Uterus (tissue), 4 donors: ENCODE results near the gene CTLA4. TPM values are rescaled to one million over a fixed set of nuclear protein-coding genes. Genes with fewer than 3 reads are reported as not detected.
A peak's percentile ranks its signal among the peaks of the same experiment; 100 is the strongest.

Experiments used
- DNase-seq, 2 donors: peaks; one replicate each; pipeline ENCODE4 v3.0.0-alpha.2; 2019 to 2020
- H3K27ac ChIP-seq, 2 donors: fragments of 200-600 bp; sonication (generic); 1 replicate in 1 of 2; 2 replicates in 1 of 2; pipeline ENCODE4 v1.5.1; 2016 to 2018
- H3K27me3 ChIP-seq, 2 donors: fragments of 200-600 bp; sonication (generic); one replicate each; pipeline ENCODE4 v1.5.1; 2018 to 2019; ENCODE audit warnings: control low read depth in 1 of 2
- H3K36me3 ChIP-seq, 2 donors: fragments of 200-600 bp; sonication (generic); one replicate each; pipeline ENCODE4 v1.5.1; 2019; ENCODE audit warnings: control low read depth in 1 of 2
- H3K4me1 ChIP-seq, 2 donors: fragments of 200-600 bp; sonication (generic); one replicate each; pipeline ENCODE4 v1.5.1; 2018 to 2019; ENCODE audit warnings: control low read depth in 1 of 2
- H3K4me3 ChIP-seq, 2 donors: fragments of 200-600 bp; sonication (generic); 1 replicate in 1 of 2; 2 replicates in 1 of 2; pipeline ENCODE4 v1.5.1; 2018 to 2019; ENCODE audit warnings: mild to moderate bottlenecking in 1 of 2
- H3K9me3 ChIP-seq, 2 donors: fragments of 200-600 bp; sonication (generic); one replicate each; pipeline ENCODE4 v1.5.1; 2019; ENCODE audit warnings: control low read depth in 1 of 2
- POLR2A ChIP-seq, 2 donors: fragments of 450-650 bp; IDR thresholded peaks; one replicate each; pipeline ENCODE4 v1.6.1; 2016; ENCODE audit warnings: antibody characterized with exemption in 2 of 2, mild to moderate bottlenecking in 1 of 2, moderate library complexity in 1 of 2
- intact Hi-C: fragments of 100-400 bp; cut with DNase I; formaldehyde crosslinking; loops from one replicate; pipeline ENCODE4 v1.15.1; 2023; ENCODE audit warnings: low total_unique reads
- total RNA-seq, 4 donors: library from RNA; depleted of rRNA in 3 of 4; stranded (reverse); fragments of >200 nt in 3 of 4; gene quantifications; one replicate each; pipeline versions ENCODE4 v1.1.0 to v1.2.4, GENCODE V29; 2014 to 2023
- TF ChIP-seq, protein P1 (sequence below), 4 experiments: fragments of 200-600 bp in 2 of 4; fragments of 450-650 bp in 2 of 4; sonication (generic) in 2 of 4; IDR thresholded peaks; one replicate each; pipeline ENCODE4 v1.5.1; 2016 to 2019; ENCODE audit warnings: antibody characterized with exemption in 4 of 4, mild to moderate bottlenecking in 2 of 4, moderate library complexity in 1 of 4
- donor health status: DM: yes; HTN: yes; CAD: no.

Gene CTLA4
- total RNA-seq, 4 donors from 2014 or later, result 0.14 TPM; not detected in 3

- no peaks in the 10 kb centered on the region for H3K4me1 ChIP-seq
- H3K27me3 ChIP-seq, result no peaks in the 10 kb centered on the region
- no peak for TF ChIP-seq POLR2A (IDR thresholded peaks at IDR 0.05)
- TF ChIP-seq, protein P1, sequence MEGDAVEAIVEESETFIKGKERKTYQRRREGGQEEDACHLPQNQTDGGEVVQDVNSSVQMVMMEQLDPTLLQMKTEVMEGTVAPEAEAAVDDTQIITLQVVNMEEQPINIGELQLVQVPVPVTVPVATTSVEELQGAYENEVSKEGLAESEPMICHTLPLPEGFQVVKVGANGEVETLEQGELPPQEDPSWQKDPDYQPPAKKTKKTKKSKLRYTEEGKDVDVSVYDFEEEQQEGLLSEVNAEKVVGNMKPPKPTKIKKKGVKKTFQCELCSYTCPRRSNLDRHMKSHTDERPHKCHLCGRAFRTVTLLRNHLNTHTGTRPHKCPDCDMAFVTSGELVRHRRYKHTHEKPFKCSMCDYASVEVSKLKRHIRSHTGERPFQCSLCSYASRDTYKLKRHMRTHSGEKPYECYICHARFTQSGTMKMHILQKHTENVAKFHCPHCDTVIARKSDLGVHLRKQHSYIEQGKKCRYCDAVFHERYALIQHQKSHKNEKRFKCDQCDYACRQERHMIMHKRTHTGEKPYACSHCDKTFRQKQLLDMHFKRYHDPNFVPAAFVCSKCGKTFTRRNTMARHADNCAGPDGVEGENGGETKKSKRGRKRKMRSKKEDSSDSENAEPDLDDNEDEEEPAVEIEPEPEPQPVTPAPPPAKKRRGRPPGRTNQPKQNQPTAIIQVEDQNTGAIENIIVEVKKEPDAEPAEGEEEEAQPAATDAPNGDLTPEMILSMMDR (IDR thresholded peaks at IDR 0.05), result no peak
- H3K9me3 ChIP-seq, result no peaks in the 10 kb centered on the region
- H3K36me3 ChIP-seq, result no peaks in the 10 kb centered on the region
- H3K27ac ChIP-seq, result no peak overlapping the region
- no peak for DNase-seq
- H3K4me3 ChIP-seq, result no peak overlapping the region
- intact Hi-C loops, result no loop called here
Measured at GRCh38 chr2:203893840-203894239, 26.3 kb downstream of the CTLA4 start.

- no peak for DNase-seq
- H3K27me3 ChIP-seq, result no peaks in the 10 kb centered on the region
- no peak overlapping the region for H3K27ac ChIP-seq
- no peak overlapping the region for H3K4me3 ChIP-seq
- intact Hi-C loops, result no loop called here
- H3K36me3 ChIP-seq, result no peaks in the 10 kb centered on the region
- no peak for TF ChIP-seq POLR2A (IDR thresholded peaks at IDR 0.05)
- no peaks in the 10 kb centered on the region for H3K4me1 ChIP-seq
- no peaks in the 10 kb centered on the region for H3K9me3 ChIP-seq
Measured at GRCh38 chr2:203894262-203894661, 26.7 kb downstream of the CTLA4 start.

DNA sequence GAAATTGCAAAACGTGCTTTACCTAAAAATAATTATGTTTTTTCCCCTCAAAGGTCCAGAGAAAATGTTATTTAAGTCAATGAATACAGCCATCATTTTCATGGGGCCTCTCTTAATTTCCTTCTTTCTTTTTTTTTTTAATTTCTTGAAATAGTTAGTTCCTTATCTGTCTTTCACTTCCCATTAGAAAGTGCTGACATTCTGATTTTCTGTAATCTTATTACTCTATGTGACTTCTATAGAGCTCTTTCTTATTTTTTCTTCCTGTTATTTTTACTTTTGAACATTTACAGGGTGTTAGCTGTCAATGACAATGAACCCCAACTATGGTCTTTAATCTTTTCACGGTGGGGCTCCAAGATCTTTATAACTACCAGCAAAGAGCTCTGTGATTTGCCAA, 30.0 kb downstream of the CTLA4 start:
- DNase-seq, result no peak
- H3K27ac ChIP-seq, result no peak overlapping the region
- H3K9me3 ChIP-seq, result peaks cover 0 to 6% of the 10 kb centered on the region in 2 donors
- no peaks in the 10 kb centered on the region for H3K27me3 ChIP-seq
- intact Hi-C loops, result no loop called here
- H3K4me3 ChIP-seq, result no peak overlapping the region
- no peaks in the 10 kb centered on the region for H3K4me1 ChIP-seq
- no peaks in the 10 kb centered on the region for H3K36me3 ChIP-seq
- TF ChIP-seq, protein P1 (IDR thresholded peaks at IDR 0.05), result no peak
- no peak for TF ChIP-seq POLR2A (IDR thresholded peaks at IDR 0.05)

- no peak for TF ChIP-seq POLR2A (IDR thresholded peaks at IDR 0.05)
- TF ChIP-seq, protein P1 (IDR thresholded peaks at IDR 0.05), result no peak
- Histone ChIP-seq H3K36me3 (no peaks in the 10 kb centered on the region), H3K4me3 (no peak overlapping the region), H3K27me3 (no peaks in the 10 kb centered on the region), H3K27ac (peak overlapping the region; percentile 40 to 59), H3K4me1 (no peaks in the 10 kb centered on the region), H3K9me3 (peaks cover 0 to 7% of the 10 kb centered on the region in 2 donors)
- intact Hi-C loops, result no loop called here
- DNase-seq, result no peak
Measured at GRCh38 chr2:203898657-203899056, 31.1 kb downstream of the CTLA4 start.

- Histone ChIP-seq H3K27me3 (no peaks in the 10 kb centered on the region), H3K4me3 (no peak overlapping the region), H3K27ac (no peak overlapping the region), H3K36me3 (no peaks in the 10 kb centered on the region), H3K9me3 (peaks cover 0 to 7% of the 10 kb centered on the region in 2 donors), H3K4me1 (no peaks in the 10 kb centered on the region)
- no peak for TF ChIP-seq POLR2A (IDR thresholded peaks at IDR 0.05)
- TF ChIP-seq, protein P1 (IDR thresholded peaks at IDR 0.05), result no peak
- intact Hi-C loops, result no loop called here
- no peak for DNase-seq
Measured at GRCh38 chr2:203900253-203900652, 32.7 kb downstream of the CTLA4 start.

DNA sequence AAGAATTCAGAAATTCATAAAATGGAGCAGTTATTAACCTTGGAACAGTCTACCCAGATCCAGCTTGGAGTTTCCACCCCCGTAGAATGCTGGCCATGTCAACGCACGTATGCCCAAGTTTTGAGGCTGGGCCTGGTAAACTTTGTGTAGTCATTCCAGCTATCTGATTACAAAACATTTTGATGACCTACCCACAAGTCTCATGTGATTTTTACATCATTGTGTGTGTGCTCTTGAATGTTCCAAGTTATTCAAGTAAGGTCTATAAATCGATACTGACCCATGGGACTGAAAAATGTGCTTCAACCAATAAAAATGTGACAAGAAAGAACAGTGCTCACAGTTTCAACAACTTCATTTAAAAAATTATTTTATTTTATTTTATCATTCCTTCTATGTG, 36.5 kb downstream of the CTLA4 start:
- Histone ChIP-seq H3K9me3 (peaks cover 0 to 7% of the 10 kb centered on the region in 2 donors), H3K4me3 (no peak overlapping the region)
- intact Hi-C loops, result no loop called here

More for the DNA sequence above, 36.5 kb downstream of the CTLA4 start:
- H3K4me1 ChIP-seq, result no peaks in the 10 kb centered on the region
- H3K27ac ChIP-seq, result no peak overlapping the region
- no peaks in the 10 kb centered on the region for H3K36me3 ChIP-seq
- no peak for DNase-seq
- no peaks in the 10 kb centered on the region for H3K27me3 ChIP-seq
- no peak for TF ChIP-seq POLR2A (IDR thresholded peaks at IDR 0.05)
